GM19455 (cell line): ENCODE results near the gene SARS2.

ENCODE experiments used
- ATAC-seq: cut with Tn5 transposase; IDR thresholded peaks from one replicate; pipeline ENCODE4 v1.9.1; 2021; ENCODE audit not compliant: unreplicated experiment

The SARS2 gene

DNA sequence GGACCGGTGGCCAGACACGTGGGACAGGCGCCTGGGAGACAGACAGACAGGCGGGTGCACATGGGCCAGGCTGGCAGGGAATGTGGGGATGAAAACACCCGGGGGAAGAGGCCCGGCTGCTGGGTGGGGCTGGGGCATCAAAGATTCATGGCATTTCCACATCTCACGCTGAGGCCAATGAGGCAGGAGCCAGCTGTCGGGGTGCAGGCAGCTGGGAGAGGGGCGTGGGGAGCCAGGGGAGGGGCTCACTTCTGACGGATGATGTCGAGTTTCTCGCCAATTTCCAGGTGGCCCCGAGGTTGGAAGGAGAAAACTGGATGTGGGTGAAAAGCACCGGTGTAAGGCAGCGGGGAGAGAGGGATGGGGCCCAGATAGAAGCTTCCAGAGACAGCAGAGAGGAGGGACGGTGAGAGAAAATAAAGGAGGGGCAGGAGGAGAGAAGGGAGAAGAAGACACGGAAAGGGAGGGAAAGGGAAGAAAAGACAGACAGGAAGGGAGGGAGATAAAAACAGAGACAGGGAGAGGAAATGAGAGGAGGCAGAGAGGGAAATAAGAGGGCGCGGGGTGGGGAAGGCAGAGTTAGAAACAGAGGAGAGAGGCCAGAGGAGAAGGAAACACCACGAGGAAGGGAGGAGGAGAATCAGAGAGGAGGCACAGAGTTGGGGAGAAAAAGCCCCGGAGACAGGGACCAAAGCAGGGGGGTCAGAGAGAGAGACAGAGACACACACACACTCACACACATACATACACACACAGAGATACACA is 10.5 kb downstream of the SARS2 start:
- ATAC-seq, result no peak

DNA sequence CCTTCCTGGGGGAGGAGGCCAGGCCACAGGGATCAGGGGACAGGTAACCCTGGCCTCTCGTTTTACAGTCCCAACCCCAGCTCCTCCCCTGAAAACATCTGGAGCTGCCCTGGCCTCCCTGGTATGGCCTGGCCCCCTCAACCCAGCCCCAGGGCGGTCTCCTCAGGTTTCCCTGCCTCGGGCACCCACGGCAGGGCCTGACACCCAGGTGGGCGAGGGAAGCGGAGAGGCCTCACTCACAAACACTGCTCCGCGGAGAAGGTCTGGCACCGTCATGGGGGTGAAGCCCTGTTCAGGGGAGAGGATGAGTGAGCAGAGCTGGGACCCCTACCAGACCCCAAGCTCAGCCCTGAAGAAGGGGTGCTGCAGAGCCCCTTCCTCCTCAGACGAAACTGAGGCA is 12.0 kb downstream of the SARS2 start:
- no peak for ATAC-seq

DNA sequence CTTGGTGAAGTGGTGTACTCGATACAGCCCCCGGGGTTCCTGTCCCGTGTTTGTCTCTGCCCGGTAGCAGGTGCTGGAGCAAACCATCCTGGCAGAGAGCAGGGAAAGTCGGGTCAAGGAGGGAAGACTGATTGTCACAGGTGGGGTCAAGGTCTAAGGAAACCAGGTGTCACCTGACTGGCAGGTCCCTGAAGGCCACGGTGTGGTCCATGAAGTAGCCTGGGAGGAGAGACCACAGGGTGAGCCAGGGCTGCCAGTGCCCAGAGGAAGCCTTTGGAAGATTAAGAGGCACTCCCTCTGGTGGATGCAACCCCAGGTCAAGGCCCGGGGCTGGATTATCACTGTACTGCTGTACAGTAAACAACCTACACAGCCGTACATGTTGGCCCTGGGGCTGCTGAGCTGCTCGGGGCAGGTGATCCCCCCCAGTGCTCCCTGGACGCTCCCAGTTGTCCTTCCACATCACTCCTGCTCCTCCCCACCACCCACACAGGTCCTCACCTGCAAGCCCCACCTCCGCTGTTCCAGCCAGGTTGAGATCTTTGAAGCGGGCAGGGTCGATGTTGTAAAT is 12.6 kb downstream of the SARS2 start:
- ATAC-seq, result no peak

DNA sequence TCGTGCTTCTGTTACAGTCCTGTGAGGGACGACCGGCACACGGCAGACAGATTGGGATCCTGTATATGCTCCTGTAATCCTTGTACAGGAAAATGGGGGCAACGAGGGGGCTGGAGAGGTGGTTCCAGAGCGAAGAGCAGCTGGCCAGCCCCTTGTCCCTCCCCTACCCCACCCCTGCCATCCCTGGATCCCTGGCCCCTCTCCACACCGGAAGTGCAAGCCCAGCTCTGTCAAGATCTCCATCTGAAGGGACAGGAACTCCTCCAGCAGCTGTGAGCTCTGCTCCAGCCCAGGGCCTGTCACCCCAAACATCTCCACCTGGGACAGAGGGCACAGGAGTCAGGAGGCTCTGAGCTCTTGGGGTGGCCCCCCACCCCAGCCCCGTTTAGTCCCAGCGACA is 13.0 kb downstream of the SARS2 start:
- no peak for ATAC-seq

DNA sequence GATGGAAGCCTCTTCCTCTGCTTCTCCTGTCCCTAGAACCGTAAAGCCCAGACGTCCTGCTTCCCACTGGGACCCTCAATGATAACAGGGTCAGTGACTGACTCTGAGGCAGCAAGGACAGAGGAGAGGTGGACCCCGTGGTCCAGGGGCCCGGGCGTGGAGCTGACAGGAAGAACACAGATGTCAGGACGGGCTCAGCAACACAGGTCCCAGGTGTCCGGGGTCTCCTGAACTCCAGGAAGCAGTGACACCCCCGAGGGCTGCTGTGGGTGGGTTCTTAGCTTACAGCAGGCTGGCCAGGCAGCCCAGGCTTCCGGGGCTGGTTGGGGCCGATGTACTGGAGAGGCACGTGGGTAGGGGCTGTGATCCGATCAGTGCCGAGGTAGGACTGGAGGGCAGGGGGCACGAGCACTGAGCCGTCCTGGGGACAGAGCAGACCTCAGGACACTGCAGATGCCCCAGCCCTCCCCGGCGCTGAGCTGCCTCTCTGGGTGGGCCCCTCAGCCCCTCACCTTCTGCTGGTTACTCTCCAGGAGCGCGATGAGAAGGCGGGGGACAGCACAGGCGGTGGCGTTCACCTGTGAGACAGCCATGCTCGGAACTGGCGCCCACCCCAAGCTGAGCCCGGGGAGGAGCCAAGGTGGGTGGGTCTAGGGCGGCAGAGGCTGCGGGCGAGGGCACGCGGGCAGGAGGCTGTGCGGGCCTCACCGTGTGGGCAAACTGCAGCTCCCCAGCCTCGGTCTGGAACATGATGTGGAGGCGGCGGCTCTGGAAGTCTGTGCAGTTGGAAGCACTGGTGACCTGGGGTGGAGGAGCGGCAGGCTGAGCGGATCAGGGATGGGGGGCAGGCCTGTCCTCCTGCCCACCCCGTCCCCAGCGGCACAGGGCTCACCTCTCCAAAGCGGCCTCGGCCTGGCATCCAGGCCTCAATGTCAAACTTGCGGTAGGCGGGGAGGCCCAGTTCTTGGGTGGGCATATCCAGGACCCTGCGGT is 14.9 kb downstream of the SARS2 start:
- no peak for ATAC-seq

DNA sequence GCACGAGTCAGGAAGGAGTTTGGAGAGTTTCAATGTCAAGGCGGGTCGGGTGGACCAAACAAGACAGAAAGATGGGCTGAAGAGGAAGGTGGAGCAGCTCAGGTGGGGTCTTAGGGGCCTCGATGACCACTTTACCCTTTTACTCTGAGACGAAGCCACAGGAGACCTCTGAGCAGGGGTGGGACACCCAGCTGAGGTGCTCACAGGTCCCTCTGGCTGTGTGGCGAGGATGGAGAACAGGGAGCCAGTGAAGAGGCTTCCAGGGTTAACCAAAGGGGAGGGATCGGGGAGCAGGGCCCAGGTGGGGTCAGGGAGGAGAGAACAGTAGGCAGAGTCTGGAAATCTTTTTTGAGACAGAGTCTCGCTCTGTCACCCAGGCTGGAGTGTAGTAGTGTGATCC is 16.6 kb downstream of the SARS2 start:
- no peak for ATAC-seq

DNA sequence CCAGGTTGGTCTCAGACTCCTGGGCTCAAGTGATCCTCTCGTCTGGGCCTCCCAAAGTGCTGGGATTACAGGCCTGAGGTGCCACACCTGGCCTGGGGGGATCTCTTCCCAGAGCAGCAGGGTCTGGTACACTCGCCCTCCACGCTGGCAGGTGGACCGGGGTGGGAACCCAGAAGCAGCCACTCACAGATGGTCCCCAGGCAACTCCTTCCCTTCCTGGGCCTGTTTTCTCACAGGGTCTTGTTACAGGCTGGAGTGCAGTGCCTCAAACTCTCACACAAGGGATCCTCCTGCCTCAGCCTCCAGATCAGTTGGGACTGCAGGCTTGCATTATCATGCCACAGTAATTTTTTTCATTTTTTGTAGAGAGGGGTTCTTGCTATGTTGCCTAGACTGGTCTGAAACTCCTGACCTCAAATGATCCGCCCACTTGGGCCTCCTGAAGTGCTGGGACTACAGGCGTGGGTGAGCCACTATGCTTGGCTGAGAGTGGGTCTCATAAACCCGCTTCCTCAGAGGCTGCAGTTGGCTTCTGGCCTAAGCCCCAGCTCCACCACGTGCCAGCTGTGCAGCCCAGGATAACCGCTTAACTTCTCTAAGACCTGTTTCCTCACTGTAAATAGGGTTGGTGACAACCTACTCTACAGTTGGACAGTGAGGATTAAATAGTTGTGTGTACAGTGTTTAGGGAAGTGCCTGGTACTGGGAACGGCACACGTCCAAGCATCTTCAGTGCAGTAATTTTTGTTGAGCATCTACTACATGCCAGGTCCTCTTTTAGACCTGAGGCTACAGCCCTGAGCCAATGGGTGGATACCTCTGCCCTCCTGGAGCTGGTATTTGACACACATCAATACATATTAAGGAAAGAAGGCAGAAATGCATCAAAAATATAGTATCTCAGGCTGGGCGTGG is 17.7 kb downstream of the SARS2 start:
- no peak for ATAC-seq

DNA sequence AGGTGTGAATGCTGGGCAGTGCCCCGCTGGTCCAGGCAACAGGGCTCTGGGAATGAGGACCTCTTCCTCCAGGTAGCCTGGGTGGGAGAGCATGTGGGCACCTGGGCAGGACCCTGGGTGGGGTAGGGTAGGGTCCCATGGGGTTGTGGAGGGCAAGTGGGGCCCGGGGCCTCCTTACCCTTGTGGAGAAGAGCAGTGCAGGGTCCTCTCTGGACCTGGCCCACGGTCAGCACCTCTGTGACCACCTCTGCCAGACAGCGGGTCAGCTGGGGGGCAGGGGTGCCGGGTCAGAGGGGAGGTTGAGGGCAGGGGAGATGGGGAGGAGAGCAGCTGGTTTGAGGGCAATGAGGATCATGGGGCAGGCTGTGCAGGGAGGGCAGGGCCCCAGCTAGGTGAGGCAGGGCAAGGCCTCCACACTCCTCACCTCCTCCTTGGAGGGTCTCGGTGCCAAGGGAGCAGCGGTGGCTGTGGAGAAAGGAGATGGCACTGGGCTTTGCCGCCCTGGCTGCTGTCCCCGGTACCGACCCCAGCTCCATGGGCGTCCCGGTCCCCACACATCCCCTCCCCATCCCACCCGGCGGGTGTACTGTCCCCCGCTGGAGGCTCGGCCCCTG is 19.1 kb downstream of the SARS2 start:
- no peak for ATAC-seq

DNA sequence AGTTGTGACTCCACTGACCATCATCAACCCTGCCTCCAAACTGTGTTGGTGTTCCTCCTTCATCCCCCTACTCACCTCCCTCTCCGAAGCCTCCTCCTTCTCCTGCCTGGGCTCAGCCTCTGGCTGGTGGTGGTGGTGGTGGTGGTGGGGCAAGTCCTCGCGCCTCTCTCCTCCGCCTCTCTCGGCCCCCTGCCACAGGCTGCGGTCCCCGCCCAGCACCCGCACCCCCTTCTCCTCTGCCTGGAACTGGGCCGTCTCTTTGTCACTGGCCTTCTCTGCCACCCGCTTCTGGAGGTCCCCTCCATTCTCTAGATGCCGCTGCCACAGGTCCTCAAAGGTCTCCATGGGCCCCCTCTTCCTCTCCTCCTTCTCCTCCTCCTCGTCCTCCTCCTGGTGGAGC is 20.1 kb downstream of the SARS2 start:
- ATAC-seq, result no peak

DNA sequence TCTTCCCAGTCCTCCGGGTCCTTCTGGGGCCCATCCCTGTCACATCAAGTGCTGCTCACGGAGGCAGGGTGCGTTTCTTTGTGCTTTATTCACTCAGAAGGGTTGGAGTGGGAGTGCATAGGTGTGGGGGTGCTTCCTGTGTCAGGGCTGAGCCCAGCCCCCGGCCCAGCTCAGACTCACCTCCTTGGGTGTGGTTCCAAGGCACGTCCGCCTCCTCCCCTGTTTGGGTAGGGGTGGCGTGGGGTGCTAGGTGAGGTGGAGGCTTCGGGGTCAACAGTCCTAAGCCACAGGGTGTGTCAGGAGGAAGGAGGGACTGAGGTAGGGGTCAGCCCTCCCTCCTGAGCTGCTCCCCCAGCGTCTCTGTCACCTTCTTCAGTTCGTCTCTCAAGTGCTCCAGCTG is 21.7 kb downstream of the SARS2 start:
- no peak for ATAC-seq

DNA sequence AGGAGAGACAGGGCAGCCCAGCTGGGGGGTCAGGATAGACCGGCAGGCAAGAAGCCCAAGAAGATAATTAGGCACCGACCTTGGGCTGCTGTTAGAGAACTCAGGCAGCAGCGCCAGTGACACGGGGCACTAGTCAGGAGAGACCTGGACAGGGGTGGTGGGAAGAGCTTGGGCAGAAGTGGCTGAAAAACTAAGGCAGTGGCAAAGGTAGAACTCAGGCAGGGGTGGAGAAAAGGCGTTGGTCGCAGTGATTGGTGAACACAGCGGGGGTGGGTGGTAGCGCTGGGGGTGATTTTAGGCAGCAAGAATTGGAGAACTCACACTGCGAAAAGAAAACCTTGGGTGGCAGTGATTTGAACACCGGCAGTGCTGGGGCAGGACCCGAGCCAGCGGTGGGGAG is 22.9 kb downstream of the SARS2 start:
- no peak for ATAC-seq

DNA sequence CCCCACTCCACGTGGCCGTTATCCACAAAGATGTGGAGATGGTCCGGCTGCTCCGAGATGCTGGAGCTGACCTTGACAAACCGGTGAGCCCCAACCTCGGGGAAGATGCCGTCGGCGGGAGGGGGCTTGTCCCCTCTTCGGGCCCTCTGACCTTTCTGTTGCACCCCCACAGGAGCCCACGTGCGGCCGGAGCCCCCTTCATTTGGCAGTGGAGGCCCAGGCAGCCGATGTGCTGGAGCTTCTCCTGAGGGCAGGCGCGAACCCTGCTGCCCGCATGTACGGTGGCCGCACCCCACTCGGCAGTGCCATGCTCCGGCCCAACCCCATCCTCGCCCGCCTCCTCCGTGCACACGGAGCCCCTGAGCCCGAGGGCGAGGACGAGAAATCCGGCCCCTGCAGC is 23.3 kb downstream of the SARS2 start:
- no peak for ATAC-seq

DNA sequence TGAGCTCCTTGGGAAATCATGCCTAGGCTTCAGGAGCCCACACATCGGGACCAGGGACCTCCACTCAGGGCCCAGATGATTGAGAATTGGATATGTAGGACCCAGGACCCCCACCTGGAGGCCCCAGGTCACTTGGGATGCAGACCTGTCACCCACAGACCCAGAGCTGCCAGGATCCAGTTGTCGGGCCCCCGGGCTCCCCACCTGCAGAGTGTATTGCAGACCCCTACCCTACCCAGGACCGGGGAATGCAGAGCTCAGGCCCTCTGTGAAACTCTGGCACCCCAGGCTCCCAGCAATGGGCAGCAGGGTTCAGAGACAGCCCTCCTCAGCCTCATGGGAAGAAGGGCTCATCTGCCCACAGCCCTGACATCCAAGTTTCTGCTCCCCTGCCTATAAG is 24.9 kb downstream of the SARS2 start:
- ATAC-seq, result no peak

DNA sequence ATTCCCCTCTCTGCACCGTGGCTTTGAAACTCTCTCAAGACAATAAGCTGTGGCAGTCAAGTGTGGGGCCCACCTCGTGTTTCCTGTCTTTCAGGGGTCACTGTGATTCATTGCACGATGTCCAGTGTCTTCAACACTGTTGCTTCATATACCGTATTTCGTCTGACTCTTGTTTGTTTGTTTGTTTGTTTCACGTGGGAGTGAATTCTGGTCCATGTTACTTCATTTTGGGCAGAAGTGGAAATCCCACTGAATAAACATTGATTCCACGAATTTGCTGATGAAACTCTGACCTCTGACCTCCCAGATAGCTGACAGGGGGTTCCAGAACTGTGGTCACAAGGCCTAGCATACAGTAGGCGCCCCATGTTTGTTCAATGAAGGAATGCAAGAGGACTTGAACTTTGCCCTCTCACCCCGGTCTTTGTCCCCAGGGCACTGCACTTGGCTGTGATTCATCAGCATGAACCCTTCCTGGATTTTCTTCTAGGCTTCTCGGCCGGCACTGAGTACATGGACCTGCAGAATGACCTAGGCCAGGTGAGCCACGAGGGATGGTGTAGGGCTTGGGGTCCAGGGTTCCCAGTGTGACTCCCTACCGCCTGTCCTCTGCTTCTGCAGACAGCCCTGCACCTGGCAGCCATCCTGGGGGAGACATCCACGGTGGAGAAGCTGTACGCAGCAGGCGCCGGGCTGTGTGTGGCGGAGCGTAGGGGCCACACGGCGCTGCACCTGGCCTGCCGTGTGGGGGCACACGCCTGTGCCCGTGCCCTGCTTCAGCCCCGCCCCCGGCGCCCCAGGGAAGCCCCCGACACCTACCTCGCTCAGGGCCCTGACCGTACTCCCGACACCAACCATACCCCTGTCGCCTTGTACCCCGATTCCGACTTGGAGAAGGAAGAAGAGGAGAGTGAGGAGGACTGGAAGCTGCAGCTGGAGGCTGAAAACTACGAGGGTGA is 25.7 kb downstream of the SARS2 start:
- no peak for ATAC-seq

DNA sequence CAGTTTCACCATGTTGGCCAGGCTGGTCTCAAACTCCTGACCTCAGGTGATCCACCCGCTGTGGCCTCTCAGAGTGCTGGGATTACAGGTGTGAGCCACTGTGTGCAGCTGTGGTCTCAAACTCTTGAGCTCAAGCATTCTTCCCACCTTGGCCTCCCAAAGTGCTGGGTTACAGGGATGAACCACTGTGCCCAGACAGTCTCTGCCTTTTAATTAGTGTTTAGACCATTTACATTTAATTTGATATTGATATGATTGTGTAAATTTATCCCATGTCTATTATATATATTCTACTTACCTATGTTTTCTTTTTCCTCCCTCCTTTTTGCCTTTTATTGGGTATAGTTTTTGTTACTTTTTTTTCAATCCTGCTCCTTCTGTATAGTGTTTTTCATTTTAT is 28.9 kb downstream of the SARS2 start:
- no peak for ATAC-seq

DNA sequence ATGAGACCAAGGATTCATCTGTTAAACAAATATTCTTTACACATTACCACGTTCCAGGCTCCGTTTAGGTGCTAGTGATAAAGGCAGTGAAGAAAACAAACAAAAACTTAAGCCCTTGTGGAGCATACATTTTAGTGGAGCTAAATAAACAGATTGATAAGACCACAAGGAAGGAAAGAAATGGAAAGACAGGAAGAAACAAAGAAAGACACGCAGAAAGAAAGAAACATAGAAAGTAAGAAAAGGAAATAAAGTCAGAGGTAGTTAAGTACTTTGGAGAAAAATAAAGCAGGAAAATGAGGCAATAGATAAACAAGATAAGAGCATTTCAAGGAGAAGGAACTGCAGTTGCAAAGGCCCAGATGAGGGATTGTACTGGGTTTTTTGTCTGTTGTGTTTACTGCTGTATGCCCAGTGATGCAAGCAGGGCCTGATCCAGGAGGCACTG is 29.8 kb downstream of the SARS2 start:
- no peak for ATAC-seq

DNA sequence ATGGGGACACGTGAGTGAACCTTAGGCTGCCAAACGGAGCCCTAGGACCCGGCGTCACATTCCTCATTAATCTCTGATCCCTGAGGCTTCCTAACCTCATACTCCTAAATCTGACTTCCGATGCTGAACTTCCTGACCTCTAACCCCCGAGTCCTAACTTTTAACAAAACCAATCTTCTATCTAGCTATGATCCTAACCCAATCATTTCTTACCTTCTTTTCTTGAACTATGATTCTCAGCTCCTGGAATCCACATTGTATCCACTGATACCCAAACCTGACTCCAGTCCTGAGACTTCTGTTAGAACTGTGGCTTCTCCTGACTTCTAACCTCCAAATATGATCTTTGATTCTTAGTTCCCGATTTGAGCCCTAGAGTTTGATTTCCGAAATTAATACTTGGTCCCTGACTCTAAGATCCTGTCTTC is 30.3 kb downstream of the SARS2 start:
- no peak for ATAC-seq

DNA sequence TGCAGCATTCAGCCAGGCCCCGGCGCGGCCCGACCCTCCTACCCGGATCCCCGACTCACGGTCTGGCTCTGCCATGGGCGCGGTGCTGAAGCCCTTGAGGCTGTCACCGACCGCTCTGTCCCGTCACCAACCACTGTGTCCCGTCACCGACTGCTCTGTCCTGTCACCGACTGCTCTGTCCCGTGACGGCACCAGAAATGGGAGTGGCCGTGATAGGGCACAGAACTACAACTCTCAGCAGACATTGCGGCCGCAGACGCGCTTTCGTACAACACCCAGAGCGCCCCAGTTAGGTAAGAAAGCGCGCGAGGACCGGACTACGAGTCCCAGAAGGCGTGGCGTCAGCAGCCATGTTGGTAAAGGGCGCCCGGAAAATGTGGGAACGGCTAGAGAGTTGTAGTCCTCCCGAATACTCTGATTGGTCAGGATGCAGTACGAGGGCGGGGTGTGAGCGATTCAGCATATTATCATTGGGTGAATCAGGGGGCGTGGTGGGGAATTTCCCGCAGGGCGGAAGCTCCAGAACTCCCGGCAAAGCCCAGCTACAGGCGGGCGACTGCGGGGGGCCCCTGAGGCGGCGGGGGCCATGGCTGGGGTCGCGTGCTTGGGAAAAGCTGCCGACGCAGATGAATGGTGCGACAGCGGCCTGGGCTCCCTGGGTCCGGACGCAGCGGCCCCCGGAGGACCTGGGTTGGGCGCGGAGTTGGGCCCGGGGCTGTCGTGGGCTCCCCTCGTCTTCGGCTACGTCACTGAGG is 30.9 kb downstream of the SARS2 start, which contains the start of the genes NFKBIB and SIRT2:
TSS of gene NFKBIB (plus strand) at position 523 of the 755 bp plus-strand sequence. CDS start at position 587, 64 bp downstream.
TSS of gene SIRT2 (minus strand) at position 172 of the 755 bp plus-strand sequence. CDS start at position 75, 97 bp downstream.
- peak; percentile 87 for ATAC-seq
